A673 (cell line): ENCODE results near the gene MAN1B1. TPM values are rescaled to one million over a fixed set of nuclear protein-coding genes. Genes with fewer than 3 reads are reported as not detected.

Source experiments
- BruUV-seq: library from RNA; stranded (reverse); fragments of 400-500 nt; replicated peaks from 2 replicates; lab custom pipeline; 2021; lab: Mats Ljungman, UMichigan
- CTCF ChIA-PET: fragments of 300-600 bp; sonication (Branson Sonifier 250); formaldehyde crosslinking; loops from one replicate; lab custom pipeline; 2022; ENCODE audit warnings: antibody characterized with exemption; lab: Charles Lee
- POLR2A ChIA-PET: fragments of 300-600 bp; sonication (Branson Sonifier 250); formaldehyde crosslinking; loops from one replicate; lab custom pipeline; 2022; ENCODE audit warnings: antibody characterized with exemption; ENCODE audit not compliant: low non-redundant PET; lab: Charles Lee
- DNase-seq: peaks from one replicate; pipeline ENCODE4 v3.0.0-alpha.2; 2015; ENCODE audit warnings: low spot score
- H3K27ac ChIP-seq: fragments of 200-600 bp; sonication (generic); 2 replicates; pipeline ENCODE4 v1.5.1; 2016; ENCODE audit warnings: mixed run types, low read depth, mild to moderate bottlenecking, mixed read lengths, antibody characterized with exemption, low read length; ENCODE audit not compliant: poor library complexity, severe bottlenecking
- H3K27me3 ChIP-seq: fragments of 200-600 bp; sonication (generic); replicated peaks from 2 replicates; pipeline ENCODE4 v1.6.1; 2017; ENCODE audit warnings: mixed run types, low read depth, mild to moderate bottlenecking, mixed read lengths, antibody characterized with exemption, low read length; ENCODE audit not compliant: insufficient read depth, poor library complexity
- H3K36me3 ChIP-seq: fragments of 200-600 bp; sonication (generic); 2 replicates; pipeline ENCODE4 v1.6.1; 2016; ENCODE audit warnings: mixed run types, mild to moderate bottlenecking, mixed read lengths, antibody characterized with exemption, low read length; ENCODE audit not compliant: insufficient read depth, poor library complexity, severe bottlenecking
- H3K4me1 ChIP-seq: fragments of 200-600 bp; sonication (generic); 2 replicates; pipeline ENCODE4 v1.6.1; 2017; ENCODE audit warnings: mixed run types, mild to moderate bottlenecking, mixed read lengths, antibody characterized with exemption, low read length; ENCODE audit not compliant: insufficient read depth, poor library complexity, severe bottlenecking
- H3K4me3 ChIP-seq: fragments of 200-600 bp; sonication (generic); 2 replicates; pipeline ENCODE4 v1.5.1; 2016; ENCODE audit warnings: low read depth, mixed run types, mild to moderate bottlenecking, mixed read lengths, low read length; ENCODE audit not compliant: poor library complexity, severe bottlenecking
- H3K9me3 ChIP-seq: fragments of 200-600 bp; sonication (generic); 2 replicates; pipeline ENCODE4 v1.6.1; 2016; ENCODE audit warnings: mixed run types, low read depth, mild to moderate bottlenecking, mixed read lengths, antibody characterized with exemption, low read length; ENCODE audit not compliant: poor library complexity, severe bottlenecking
- EZH2 ChIP-seq: fragments of 200-600 bp; sonication (generic); IDR thresholded peaks from 2 replicates; pipeline ENCODE4 v1.6.1; 2017; ENCODE audit warnings: borderline replicate concordance, low read depth, mild to moderate bottlenecking, mixed read lengths, antibody characterized with exemption, low read length; ENCODE audit not compliant: poor library complexity, severe bottlenecking
- intact Hi-C: fragments of 100-400 bp; cut with micrococcal nuclease; formaldehyde crosslinking; loops from one replicate; pipeline ENCODE4 v1.10.0; 2022; ENCODE audit not compliant: unreplicated experiment
- total RNA-seq: library from RNA; stranded (reverse); gene quantifications from 2 replicates; pipeline ENCODE4 v1.2.3, GENCODE V29; 2021
- TF ChIP-seq, protein P1 (sequence below): fragments of 300-800, 200-600 bp; sonication (generic); conservative IDR thresholded peaks from 2 replicates; pipeline ENCODE4 v1.5.1; 2017; ENCODE audit warnings: low read depth, mild to moderate bottlenecking, antibody characterized with exemption, low read length, moderate library complexity, mixed read lengths

The MAN1B1 gene
- total RNA-seq, 1 experiment from 2014 or later, result 48.6 TPM

DNA sequence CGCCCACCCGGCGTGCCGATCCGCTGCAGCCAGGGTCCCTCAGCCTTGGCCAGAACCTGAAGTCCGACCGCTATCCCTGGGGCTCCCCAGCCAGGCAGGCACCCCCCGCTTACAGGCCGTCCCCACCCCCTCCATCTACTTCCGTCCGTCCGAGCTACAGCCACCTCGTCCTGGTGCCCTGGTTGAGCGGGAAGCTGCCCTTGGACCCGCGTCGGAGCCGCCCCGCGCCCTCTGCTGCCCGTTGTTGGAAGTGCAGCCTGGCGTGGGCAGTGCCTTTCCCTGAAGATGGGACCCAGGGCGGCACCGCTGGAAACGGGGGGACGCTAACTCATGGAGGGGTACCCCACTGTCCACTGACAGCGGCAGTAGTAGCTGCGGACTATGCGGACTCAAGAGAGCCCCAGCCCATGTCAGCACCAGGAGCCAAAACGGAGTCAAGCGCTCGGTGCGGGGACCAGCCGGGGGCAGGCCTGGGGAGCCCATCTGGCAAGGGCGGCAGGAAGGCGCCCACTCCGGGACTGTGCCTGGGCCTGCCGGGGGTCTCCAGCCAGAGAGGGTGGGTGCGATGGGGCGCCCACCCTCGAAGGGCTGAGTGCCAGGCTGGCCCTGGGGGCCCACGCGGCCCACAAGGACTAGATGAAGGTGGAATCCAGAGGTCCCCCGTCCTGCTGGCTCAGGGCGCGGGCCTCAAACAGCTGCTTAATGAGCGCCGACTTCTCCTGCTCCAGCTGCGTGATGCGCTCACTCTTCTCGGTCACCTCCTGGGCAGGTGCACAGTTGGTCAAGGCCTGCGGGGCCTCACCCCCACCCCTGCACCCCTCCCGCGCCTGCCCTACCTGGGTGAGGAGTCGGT is 22.5 kb upstream of the MAN1B1 start:
- intact Hi-C loops, result no loop called here
- Histone ChIP-seq H3K4me3 (no peak overlapping the region), H3K9me3 (no peaks in the 10 kb centered on the region), H3K4me1 (peaks cover 4% of the 10 kb centered on the region), H3K27me3 (no peaks in the 10 kb centered on the region), H3K27ac (no peak overlapping the region), H3K36me3 (peaks cover 7% of the 10 kb centered on the region)
- DNase-seq, result no peak
- ChIA-PET POLR2A (no interaction called here), CTCF (interaction anchor here (0.9 to 1.3 kb wide), 4 partner anchors 9 to 274 kb away, joined by 3 to 4 read pairs (median 3); partner anchors contain the start of gene TMEM141)
- TF ChIP-seq, protein P1, sequence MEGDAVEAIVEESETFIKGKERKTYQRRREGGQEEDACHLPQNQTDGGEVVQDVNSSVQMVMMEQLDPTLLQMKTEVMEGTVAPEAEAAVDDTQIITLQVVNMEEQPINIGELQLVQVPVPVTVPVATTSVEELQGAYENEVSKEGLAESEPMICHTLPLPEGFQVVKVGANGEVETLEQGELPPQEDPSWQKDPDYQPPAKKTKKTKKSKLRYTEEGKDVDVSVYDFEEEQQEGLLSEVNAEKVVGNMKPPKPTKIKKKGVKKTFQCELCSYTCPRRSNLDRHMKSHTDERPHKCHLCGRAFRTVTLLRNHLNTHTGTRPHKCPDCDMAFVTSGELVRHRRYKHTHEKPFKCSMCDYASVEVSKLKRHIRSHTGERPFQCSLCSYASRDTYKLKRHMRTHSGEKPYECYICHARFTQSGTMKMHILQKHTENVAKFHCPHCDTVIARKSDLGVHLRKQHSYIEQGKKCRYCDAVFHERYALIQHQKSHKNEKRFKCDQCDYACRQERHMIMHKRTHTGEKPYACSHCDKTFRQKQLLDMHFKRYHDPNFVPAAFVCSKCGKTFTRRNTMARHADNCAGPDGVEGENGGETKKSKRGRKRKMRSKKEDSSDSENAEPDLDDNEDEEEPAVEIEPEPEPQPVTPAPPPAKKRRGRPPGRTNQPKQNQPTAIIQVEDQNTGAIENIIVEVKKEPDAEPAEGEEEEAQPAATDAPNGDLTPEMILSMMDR, result peak; percentile 94
- TF ChIP-seq EZH2, result no peak
- BruUV-seq, result no TSS peak

DNA sequence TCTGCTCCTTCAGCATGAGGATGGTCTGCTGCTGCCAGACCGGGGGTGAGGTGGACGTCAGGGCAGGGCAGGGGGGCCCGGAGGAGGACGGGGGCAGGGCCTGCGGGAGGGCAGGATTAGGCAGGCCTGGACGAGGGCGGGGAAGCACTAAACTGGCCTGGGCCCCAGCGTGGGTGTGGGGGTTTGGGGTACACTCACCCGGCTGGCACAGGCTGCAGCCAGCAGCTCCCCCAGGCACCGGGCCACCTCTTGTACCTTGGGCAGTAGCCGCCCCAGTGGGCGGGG is 22.0 kb upstream of the MAN1B1 start:
- TF ChIP-seq EZH2, result no peak
- no peak for DNase-seq
- Histone ChIP-seq H3K27me3 (no peaks in the 10 kb centered on the region), H3K9me3 (no peaks in the 10 kb centered on the region), H3K27ac (no peak overlapping the region), H3K4me1 (peaks cover 6% of the 10 kb centered on the region), H3K36me3 (peaks cover 7% of the 10 kb centered on the region), H3K4me3 (no peak overlapping the region)
- BruUV-seq, result no TSS peak
- POLR2A ChIA-PET, result no interaction called here
- intact Hi-C loops, result no loop called here
- CTCF ChIA-PET, result no interaction called here

GRCh38 chr9:137065336-137065967 is 21.3 kb upstream of the MAN1B1 start:
- Histone ChIP-seq H3K4me1 (peaks cover 6% of the 10 kb centered on the region), H3K36me3 (peaks cover 7% of the 10 kb centered on the region), H3K27me3 (no peaks in the 10 kb centered on the region), H3K4me3 (no peak overlapping the region), H3K9me3 (no peaks in the 10 kb centered on the region), H3K27ac (no peak overlapping the region)
- no TSS peak for BruUV-seq
- DNase-seq, result no peak
- intact Hi-C loops, result no loop called here
- POLR2A ChIA-PET, result interaction anchor here (0.6 kb wide), 1 partner anchor 9 kb away, joined by 4 read pairs; no protein-coding TSS in a partner anchor
- CTCF ChIA-PET, result no interaction called here
- TF ChIP-seq EZH2, result no peak
- TF ChIP-seq, protein P1, result no peak
